H9 (cell line): ENCODE data around the gene RANGAP1. TPM values are rescaled to one million over a fixed set of nuclear protein-coding genes. Genes with fewer than 3 reads are reported as not detected.

Experiments
- DNase-seq: peaks from one replicate; pipeline ENCODE4 v3.0.0-alpha.2; 2017
- H2AFZ ChIP-seq: one replicate; pipeline ENCODE4 v1.6.1; 2013; ENCODE audit warnings: mild to moderate bottlenecking, low read length, control low read depth, moderate library complexity
- H2AK5ac ChIP-seq: 2 replicates; pipeline ENCODE4 v1.6.1; 2013; ENCODE audit warnings: low read length, control low read depth, mixed read lengths; ENCODE audit not compliant: insufficient read length
- H2BK120ac ChIP-seq: one replicate; pipeline ENCODE4 v1.6.1; 2013; ENCODE audit warnings: low read depth, mild to moderate bottlenecking, low read length, control low read depth, inconsistent platforms; ENCODE audit not compliant: poor library complexity, severe bottlenecking
- H2BK12ac ChIP-seq: 2 replicates; pipeline ENCODE4 v1.6.1; 2013; ENCODE audit warnings: low read length, control low read depth, mixed read lengths, low read depth; ENCODE audit not compliant: insufficient read length
- H2BK15ac ChIP-seq: 2 replicates; pipeline ENCODE4 v1.6.1; 2013; ENCODE audit warnings: low read depth, low read length, control low read depth
- H2BK20ac ChIP-seq: one replicate; pipeline ENCODE4 v1.6.1; 2013; ENCODE audit warnings: low read depth, mild to moderate bottlenecking, low read length, control low read depth, inconsistent platforms; ENCODE audit not compliant: poor library complexity, severe bottlenecking
- H2BK5ac ChIP-seq: 2 replicates; pipeline ENCODE4 v1.6.1; 2013; ENCODE audit warnings: low read length, control low read depth, mixed read lengths; ENCODE audit not compliant: insufficient read length
- H3K14ac ChIP-seq: 2 replicates; pipeline ENCODE4 v1.6.1; 2013; ENCODE audit warnings: low read length, control low read depth; ENCODE audit not compliant: insufficient read depth
- H3K18ac ChIP-seq: 2 replicates; pipeline ENCODE4 v1.6.1; 2013; ENCODE audit warnings: low read depth, mild to moderate bottlenecking, mixed read lengths, low read length, control low read depth; ENCODE audit not compliant: insufficient read length
- H3K23ac ChIP-seq: 2 replicates; pipeline ENCODE4 v1.6.1; 2013; ENCODE audit warnings: low read length, control low read depth, mixed read lengths, low read depth; ENCODE audit not compliant: insufficient read length
- H3K23me2 ChIP-seq: 2 replicates; pipeline ENCODE4 v1.6.1; 2013; ENCODE audit warnings: low read depth, mild to moderate bottlenecking, mixed read lengths, low read length, control low read depth; ENCODE audit not compliant: insufficient read length, poor library complexity, severe bottlenecking
- H3K27ac ChIP-seq: 2 replicates; pipeline ENCODE4 v1.5.1; 2013; ENCODE audit warnings: low read length, control low read depth, mixed read lengths, low read depth; ENCODE audit not compliant: insufficient read length
- H3K27me3 ChIP-seq: 2 replicates; pipeline ENCODE4 v1.6.1; 2013; ENCODE audit warnings: low read length, control low read depth, inconsistent platforms; ENCODE audit not compliant: insufficient read depth
- H3K4ac ChIP-seq: 2 replicates; pipeline ENCODE4 v1.6.1; 2013; ENCODE audit warnings: low read depth, mild to moderate bottlenecking, control low read depth, inconsistent platforms, low read length, moderate library complexity
- H3K4me1 ChIP-seq: 2 replicates; pipeline ENCODE4 v1.6.1; 2013; ENCODE audit warnings: low read length, control low read depth, inconsistent platforms; ENCODE audit not compliant: insufficient read depth
- H3K4me2 ChIP-seq: 2 replicates; pipeline ENCODE4 v1.6.1; 2013; ENCODE audit warnings: low read length, control low read depth, mixed read lengths; ENCODE audit not compliant: insufficient read length, insufficient read depth
- H3K56ac ChIP-seq: 2 replicates; pipeline ENCODE4 v1.6.1; 2013; ENCODE audit warnings: low read depth, mild to moderate bottlenecking, mixed read lengths, low read length, control low read depth; ENCODE audit not compliant: insufficient read length
- H3K79me1 ChIP-seq: 2 replicates; pipeline ENCODE4 v1.6.1; 2013; ENCODE audit warnings: low read depth, mild to moderate bottlenecking, moderate library complexity, low read length, control low read depth, inconsistent platforms; ENCODE audit not compliant: insufficient read depth, poor library complexity, severe bottlenecking
- H3K79me2 ChIP-seq: 2 replicates; pipeline ENCODE4 v1.6.1; 2013; ENCODE audit warnings: low read length, control low read depth, inconsistent platforms; ENCODE audit not compliant: insufficient read depth
- H3K9ac ChIP-seq: 2 replicates; pipeline ENCODE4 v1.6.1; 2013; ENCODE audit warnings: low read length, control low read depth, mixed read lengths; ENCODE audit not compliant: insufficient read length; ENCODE audit errors: extremely low read depth
- H3K9me3 ChIP-seq: one replicate; pipeline ENCODE4 v1.6.1; 2013; ENCODE audit warnings: low read depth, low read length, inconsistent platforms; ENCODE audit not compliant: control insufficient read depth
- H3T11ph ChIP-seq: one replicate; pipeline ENCODE4 v1.6.1; 2013; ENCODE audit warnings: mild to moderate bottlenecking, low read length, control low read depth, inconsistent platforms
- H4K20me1 ChIP-seq: one replicate; pipeline ENCODE4 v1.6.1; 2013; ENCODE audit not compliant: control insufficient read depth, insufficient read length, insufficient read depth
- H4K5ac ChIP-seq: 2 replicates; pipeline ENCODE4 v1.6.1; 2013; ENCODE audit warnings: low read depth, mild to moderate bottlenecking, mixed read lengths, low read length, control low read depth; ENCODE audit not compliant: insufficient read length
- H4K8ac ChIP-seq: replicated peaks from 2 replicates; pipeline ENCODE4 v1.6.1; 2013; ENCODE audit warnings: low read length, control low read depth, mixed read lengths, low read depth; ENCODE audit not compliant: insufficient read length
- H4K91ac ChIP-seq: 2 replicates; pipeline ENCODE4 v1.6.1; 2013; ENCODE audit warnings: low read depth, mild to moderate bottlenecking, moderate library complexity, mixed read lengths, low read length, control low read depth; ENCODE audit not compliant: insufficient read length
- H3K27ac Mint-ChIP-seq, 3 experiments: 2 replicates in 2 of 3; 3 replicates in 1 of 3; pipeline ENCODE4 v1.8.0; 2020 to 2021; ENCODE audit warnings: mixed read lengths in 3 of 3, mild to moderate bottlenecking in 1 of 3, moderate library complexity in 1 of 3
- H3K27me3 Mint-ChIP-seq: 2 replicates; pipeline ENCODE4 v1.8.0; 2021; ENCODE audit warnings: low read depth, mild to moderate bottlenecking, moderate library complexity, mixed read lengths
- H3K36me3 Mint-ChIP-seq, 3 experiments: 2 replicates in 2 of 3; 3 replicates in 1 of 3; pipeline ENCODE4 v1.8.0; 2020 to 2021; ENCODE audit warnings: low read depth in 3 of 3, mixed read lengths in 3 of 3; ENCODE audit not compliant: insufficient read depth in 1 of 3
- H3K4me1 Mint-ChIP-seq, 2 experiments: 2 replicates each; pipeline ENCODE4 v1.8.0; 2020; ENCODE audit warnings: mixed read lengths in 2 of 2
- H3K4me3 Mint-ChIP-seq, 2 experiments: 2 replicates in 1 of 2; 3 replicates in 1 of 2; pipeline ENCODE4 v1.8.0; 2020 to 2021; ENCODE audit warnings: mild to moderate bottlenecking in 2 of 2, mixed read lengths in 2 of 2, moderate library complexity in 1 of 2
- H3K9me3 Mint-ChIP-seq, 2 experiments: 2 replicates in 1 of 2; 3 replicates in 1 of 2; pipeline ENCODE4 v1.8.0; 2020; ENCODE audit warnings: mild to moderate bottlenecking in 2 of 2, mixed read lengths in 2 of 2, moderate library complexity in 1 of 2
- WGBS: extraction: QIAGEN DNeasy Blood & Tissue Kit; methylation state at CpG from one replicate; pipeline ENCODE4 v1.1.7; 2013; ENCODE audit warnings: missing lambda C conversion rate, low lambda C conversion rate, mixed read lengths; ENCODE audit not compliant: insufficient read length; ENCODE audit errors: extremely low coverage; 5-methylcytosine and 5-hydroxymethylcytosine counted together
- total RNA-seq: library from RNA; stranded (reverse); gene quantifications from 2 replicates; pipeline ENCODE4 v1.2.1, GENCODE V29; 2021
- TF ChIP-seq, protein P1 (sequence below): fragments of 200-600 bp; sonication (generic); conservative IDR thresholded peaks from 3 replicates; pipeline ENCODE4 v1.8.0; 2021; ENCODE audit warnings: antibody characterized with exemption, mild to moderate bottlenecking

The RANGAP1 gene
- total RNA-seq, 1 experiment from 2014 or later: 130 TPM

DNA sequence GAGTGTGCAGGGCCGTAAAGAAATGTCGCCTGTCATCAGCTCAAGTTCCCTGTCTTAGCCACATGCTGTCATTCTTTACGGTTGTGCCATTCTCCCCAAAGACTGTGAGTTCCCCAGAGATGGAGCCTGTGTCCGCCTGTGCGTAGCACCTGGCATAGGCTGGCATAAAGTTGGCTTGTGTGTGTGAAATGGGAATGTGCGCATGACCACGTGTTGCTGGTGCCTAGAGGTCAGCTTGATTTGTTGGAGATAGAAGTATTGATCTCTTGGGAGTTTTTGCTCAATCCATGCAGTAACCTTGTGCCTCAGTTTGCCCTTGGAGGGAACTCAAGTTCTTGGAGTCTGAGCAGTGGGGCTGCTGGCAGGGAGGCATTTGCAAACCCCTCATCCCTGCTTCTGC is 54.6 kb downstream of the RANGAP1 start:
- no CpG with 5 or more reads among the region's 7 CpGs for WGBS
- H2BK20ac ChIP-seq: no peak overlapping the region

More for the DNA sequence above, 54.6 kb downstream of the RANGAP1 start:
- Histone ChIP-seq H4K8ac (no peak overlapping the region), H3K4me2 (no peak overlapping the region), H3K9ac (no peak overlapping the region), H3K14ac (no peak overlapping the region), H4K20me1 (no peaks in the 10 kb centered on the region), H3K56ac (no peak overlapping the region), H3K4ac (no peak overlapping the region), H4K5ac (no peak overlapping the region), H3K79me2 (no peaks in the 10 kb centered on the region), H3K9me3 (no peaks in the 10 kb centered on the region), H2BK120ac (no peak overlapping the region), H4K91ac (no peak overlapping the region), H2AFZ (no peak overlapping the region), H3K27ac (no peak overlapping the region), H2BK15ac (no peak overlapping the region), H3T11ph (no peak overlapping the region), H3K23ac (no peak overlapping the region), H3K23me2 (no peaks in the 10 kb centered on the region), H2AK5ac (no peak overlapping the region), H2BK5ac (no peak overlapping the region), H2BK12ac (no peak overlapping the region), H3K4me1 (no peaks in the 10 kb centered on the region), H3K79me1 (no peaks in the 10 kb centered on the region), H3K27me3 (no peaks in the 10 kb centered on the region; the same call in 1 of the 2 replicates), H3K18ac (no peak overlapping the region)
- TF ChIP-seq, protein P1, sequence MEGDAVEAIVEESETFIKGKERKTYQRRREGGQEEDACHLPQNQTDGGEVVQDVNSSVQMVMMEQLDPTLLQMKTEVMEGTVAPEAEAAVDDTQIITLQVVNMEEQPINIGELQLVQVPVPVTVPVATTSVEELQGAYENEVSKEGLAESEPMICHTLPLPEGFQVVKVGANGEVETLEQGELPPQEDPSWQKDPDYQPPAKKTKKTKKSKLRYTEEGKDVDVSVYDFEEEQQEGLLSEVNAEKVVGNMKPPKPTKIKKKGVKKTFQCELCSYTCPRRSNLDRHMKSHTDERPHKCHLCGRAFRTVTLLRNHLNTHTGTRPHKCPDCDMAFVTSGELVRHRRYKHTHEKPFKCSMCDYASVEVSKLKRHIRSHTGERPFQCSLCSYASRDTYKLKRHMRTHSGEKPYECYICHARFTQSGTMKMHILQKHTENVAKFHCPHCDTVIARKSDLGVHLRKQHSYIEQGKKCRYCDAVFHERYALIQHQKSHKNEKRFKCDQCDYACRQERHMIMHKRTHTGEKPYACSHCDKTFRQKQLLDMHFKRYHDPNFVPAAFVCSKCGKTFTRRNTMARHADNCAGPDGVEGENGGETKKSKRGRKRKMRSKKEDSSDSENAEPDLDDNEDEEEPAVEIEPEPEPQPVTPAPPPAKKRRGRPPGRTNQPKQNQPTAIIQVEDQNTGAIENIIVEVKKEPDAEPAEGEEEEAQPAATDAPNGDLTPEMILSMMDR: no peak
- no peaks in the 10 kb centered on the region for H3K9me3 Mint-ChIP-seq
- 0 out of 2 replicates have a peak, but pooled peaks cover 1% of the 10 kb centered on the region for H3K27me3 Mint-ChIP-seq
- H3K4me3 Mint-ChIP-seq: no peak overlapping the region
- H3K36me3 Mint-ChIP-seq: peaks cover 4 to 40% (median 18%) of the 10 kb centered on the region in 3 experiments; a peak in 6 of 7 replicates
- no peak for DNase-seq
- peaks cover 4 to 6% of the 10 kb centered on the region in 2 experiments for H3K4me1 Mint-ChIP-seq
- H3K27ac Mint-ChIP-seq: no peak overlapping the region; a peak in 1 of 7 replicates
